Esophagus muscularis mucosa (tissue), 3 donors: ENCODE measurements around the gene CTU2.
"Not testable (repeated sequence)": the region's sequence is repeated elsewhere in the genome, so short reads cannot be mapped to it uniquely, and the experiment has no call there.

Experiments
- POLR2A ChIP-seq: fragments of 450-650 bp; IDR thresholded peaks from one replicate; pipeline ENCODE4 v1.6.1; 2017; ENCODE audit warnings: antibody characterized with exemption, moderate library complexity, mild to moderate bottlenecking, low read depth
- TF ChIP-seq, protein P1 (sequence below), 3 experiments: fragments of 200-600 bp in 2 of 3; fragments of 450-650 bp in 1 of 3; sonication (generic) in 2 of 3; IDR thresholded peaks; one replicate each; pipeline ENCODE4 v1.5.1; 2017 to 2019; ENCODE audit warnings: antibody characterized with exemption in 3 of 3, mild to moderate bottlenecking in 2 of 3, moderate library complexity in 1 of 3

- TF ChIP-seq, protein P1, sequence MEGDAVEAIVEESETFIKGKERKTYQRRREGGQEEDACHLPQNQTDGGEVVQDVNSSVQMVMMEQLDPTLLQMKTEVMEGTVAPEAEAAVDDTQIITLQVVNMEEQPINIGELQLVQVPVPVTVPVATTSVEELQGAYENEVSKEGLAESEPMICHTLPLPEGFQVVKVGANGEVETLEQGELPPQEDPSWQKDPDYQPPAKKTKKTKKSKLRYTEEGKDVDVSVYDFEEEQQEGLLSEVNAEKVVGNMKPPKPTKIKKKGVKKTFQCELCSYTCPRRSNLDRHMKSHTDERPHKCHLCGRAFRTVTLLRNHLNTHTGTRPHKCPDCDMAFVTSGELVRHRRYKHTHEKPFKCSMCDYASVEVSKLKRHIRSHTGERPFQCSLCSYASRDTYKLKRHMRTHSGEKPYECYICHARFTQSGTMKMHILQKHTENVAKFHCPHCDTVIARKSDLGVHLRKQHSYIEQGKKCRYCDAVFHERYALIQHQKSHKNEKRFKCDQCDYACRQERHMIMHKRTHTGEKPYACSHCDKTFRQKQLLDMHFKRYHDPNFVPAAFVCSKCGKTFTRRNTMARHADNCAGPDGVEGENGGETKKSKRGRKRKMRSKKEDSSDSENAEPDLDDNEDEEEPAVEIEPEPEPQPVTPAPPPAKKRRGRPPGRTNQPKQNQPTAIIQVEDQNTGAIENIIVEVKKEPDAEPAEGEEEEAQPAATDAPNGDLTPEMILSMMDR (IDR thresholded peaks at IDR 0.05), result not testable (repeated sequence)
- TF ChIP-seq POLR2A, result not testable (repeated sequence)
Measured at GRCh38 chr16:88669493-88669892, 36.8 kb upstream of the CTU2 start.
